Mesenchymal stem cell (in vitro differentiated cells and primary cell): ENCODE measurements around the gene GLP1R.
A peak's percentile ranks its signal among the peaks of the same experiment; 100 is the strongest.

ENCODE experiments used
- DNase-seq: peaks from one replicate; pipeline ENCODE4 v3.0.0-alpha.2; 2013
- H2AFZ ChIP-seq: one replicate; pipeline ENCODE4 v1.6.1; 2013; ENCODE audit warnings: low read depth, mild to moderate bottlenecking, control low read depth, inconsistent platforms, low read length, moderate library complexity
- H2AK5ac ChIP-seq: 2 replicates; pipeline ENCODE4 v1.6.1; 2013; ENCODE audit warnings: low read length, moderate library complexity, mild to moderate bottlenecking, inconsistent platforms; ENCODE audit not compliant: severe bottlenecking
- H2BK120ac ChIP-seq: one replicate; pipeline ENCODE4 v1.6.1; 2013; ENCODE audit warnings: low read depth, mild to moderate bottlenecking, inconsistent platforms, low read length, moderate library complexity
- H2BK12ac ChIP-seq, 2 experiments: one replicate each; pipeline ENCODE4 v1.6.1; 2013; ENCODE audit warnings: inconsistent platforms in 2 of 2, low read length in 2 of 2, mild to moderate bottlenecking in 2 of 2, moderate library complexity in 2 of 2, control low read depth in 1 of 2
- H2BK15ac ChIP-seq: one replicate; pipeline ENCODE4 v1.6.1; 2013; ENCODE audit warnings: mild to moderate bottlenecking, low read depth, inconsistent platforms; ENCODE audit not compliant: poor library complexity, severe bottlenecking
- H2BK5ac ChIP-seq: 2 replicates; pipeline ENCODE4 v1.6.1; 2013; ENCODE audit warnings: low read depth, mild to moderate bottlenecking, low read length, control low read depth, inconsistent platforms; ENCODE audit not compliant: poor library complexity, severe bottlenecking
- H3K14ac ChIP-seq, 2 experiments: one replicate each; pipeline ENCODE4 v1.6.1; 2013; ENCODE audit warnings: inconsistent platforms in 2 of 2, low read length in 2 of 2, control low read depth in 1 of 2, mild to moderate bottlenecking in 1 of 2, moderate library complexity in 1 of 2
- H3K18ac ChIP-seq, 2 experiments: one replicate each; pipeline ENCODE4 v1.6.1; 2013; ENCODE audit warnings: inconsistent platforms in 2 of 2, low read length in 2 of 2, control low read depth in 1 of 2, low read depth in 1 of 2, mild to moderate bottlenecking in 1 of 2
- H3K23ac ChIP-seq, 2 experiments: one replicate each; pipeline ENCODE4 v1.6.1; 2013; ENCODE audit warnings: inconsistent platforms in 2 of 2, low read length in 2 of 2, mild to moderate bottlenecking in 2 of 2, moderate library complexity in 2 of 2, control low read depth in 1 of 2
- H3K27ac ChIP-seq: 2 replicates; pipeline ENCODE4 v1.5.1; 2013; ENCODE audit warnings: mild to moderate bottlenecking, moderate library complexity, low read length, control low read depth, inconsistent platforms; ENCODE audit not compliant: poor library complexity, severe bottlenecking
- H3K27me3 ChIP-seq, 2 experiments: 2 replicates each; pipeline versions ENCODE4 v1.6.1 to v1.7.0; 2013; ENCODE audit warnings: low read length in 2 of 2, mild to moderate bottlenecking in 2 of 2, moderate library complexity in 2 of 2, control low read depth in 1 of 2, inconsistent platforms in 1 of 2; ENCODE audit not compliant: control insufficient read depth in 1 of 2, insufficient read depth in 1 of 2
- H3K36me3 ChIP-seq, 2 experiments: 2 replicates each; pipeline versions ENCODE4 v1.6.1 to v1.7.0; 2013; ENCODE audit warnings: low read length in 2 of 2, control low read depth in 1 of 2, inconsistent platforms in 1 of 2, low read depth in 1 of 2, mild to moderate bottlenecking in 1 of 2; ENCODE audit not compliant: insufficient read depth in 2 of 2, control insufficient read depth in 1 of 2
- H3K4ac ChIP-seq, 2 experiments: one replicate each; pipeline ENCODE4 v1.6.1; 2013; ENCODE audit warnings: inconsistent platforms in 2 of 2, low read length in 2 of 2, mild to moderate bottlenecking in 2 of 2, moderate library complexity in 2 of 2, control low read depth in 1 of 2, low read depth in 1 of 2
- H3K4me1 ChIP-seq: 2 replicates; pipeline ENCODE4 v1.6.1; 2013; ENCODE audit warnings: low read depth, low read length, control low read depth; ENCODE audit not compliant: control insufficient read depth, insufficient read depth
- H3K4me2 ChIP-seq: 2 replicates; pipeline ENCODE4 v1.6.1; 2013; ENCODE audit warnings: low read length, mild to moderate bottlenecking, inconsistent platforms; ENCODE audit not compliant: poor library complexity, severe bottlenecking
- H3K4me3 ChIP-seq, 2 experiments: 2 replicates each; pipeline versions ENCODE4 v1.5.1 to v1.7.0; 2013; ENCODE audit warnings: low read length in 2 of 2, mild to moderate bottlenecking in 2 of 2, control low read depth in 1 of 2, low read depth in 1 of 2; ENCODE audit not compliant: insufficient read depth in 1 of 2
- H3K79me1 ChIP-seq: replicated peaks from 2 replicates; pipeline ENCODE4 v1.6.1; 2013; ENCODE audit warnings: mild to moderate bottlenecking, control low read depth, low read length, inconsistent platforms; ENCODE audit not compliant: poor library complexity, severe bottlenecking
- H3K9ac ChIP-seq: 2 replicates; pipeline ENCODE4 v1.7.0; 2013; ENCODE audit warnings: mild to moderate bottlenecking, low read length, moderate library complexity
- H3K9me3 ChIP-seq: 2 replicates; pipeline ENCODE4 v1.7.0; 2013; ENCODE audit warnings: mild to moderate bottlenecking, low read length; ENCODE audit not compliant: control insufficient read depth
- H4K8ac ChIP-seq: one replicate; pipeline ENCODE4 v1.6.1; 2013; ENCODE audit warnings: inconsistent platforms, mild to moderate bottlenecking, low read length, moderate library complexity
- H4K91ac ChIP-seq: one replicate; pipeline ENCODE4 v1.6.1; 2013; ENCODE audit warnings: mild to moderate bottlenecking, low read length, inconsistent platforms
- WGBS: methylation state at CpG from one replicate; pipeline ENCODE4 v1.1.7; 2013; ENCODE audit warnings: mixed read lengths; 5-methylcytosine and 5-hydroxymethylcytosine counted together

The GLP1R gene

DNA sequence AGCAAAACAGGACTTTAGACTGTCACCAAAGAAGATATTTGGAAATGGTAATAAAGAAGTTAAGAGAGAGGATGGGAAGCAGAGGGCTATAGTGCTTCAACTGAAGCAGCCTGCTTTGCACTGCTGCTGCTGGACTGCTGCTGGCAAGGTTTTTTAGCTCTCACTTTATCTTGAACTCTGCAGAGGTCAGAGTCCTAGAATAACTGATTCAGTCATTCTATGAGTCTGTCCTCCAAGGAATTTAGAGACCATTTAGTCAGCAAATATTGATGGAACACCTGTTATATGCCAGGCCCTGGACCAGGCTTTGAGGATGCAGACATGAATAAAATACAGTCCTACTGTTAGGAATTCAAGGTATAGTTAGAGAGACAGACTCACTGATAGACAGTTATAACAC is 75.5 kb downstream of the GLP1R start:
- H3K9ac ChIP-seq = peak overlapping the region; percentile 24
- no peak overlapping the region for H3K23ac ChIP-seq
- no peak overlapping the region for H2AK5ac ChIP-seq
- H3K18ac ChIP-seq = no peak overlapping the region
- no peaks in the 10 kb centered on the region for H3K4me1 ChIP-seq
- H3K4ac ChIP-seq = no peak overlapping the region
- H2BK120ac ChIP-seq = no peak overlapping the region
- H2BK15ac ChIP-seq = no peak overlapping the region
- no peak for DNase-seq
- H3K4me2 ChIP-seq = no peak overlapping the region
- H3K27ac ChIP-seq = no peak overlapping the region
- H2BK5ac ChIP-seq = no peak overlapping the region
- H3K27me3 ChIP-seq = peaks cover 0 to 4% of the 10 kb centered on the region in 2 experiments
- no peak overlapping the region for H4K8ac ChIP-seq
- no peak overlapping the region for H2BK12ac ChIP-seq
- H3K4me3 ChIP-seq = no peak overlapping the region
- no peak overlapping the region for H4K91ac ChIP-seq
- H3K79me1 ChIP-seq = no peaks in the 10 kb centered on the region
- no peaks in the 10 kb centered on the region for H3K9me3 ChIP-seq
- H3K36me3 ChIP-seq = no peaks in the 10 kb centered on the region
- no peak overlapping the region for H2AFZ ChIP-seq
- no peak overlapping the region for H3K14ac ChIP-seq

DNA sequence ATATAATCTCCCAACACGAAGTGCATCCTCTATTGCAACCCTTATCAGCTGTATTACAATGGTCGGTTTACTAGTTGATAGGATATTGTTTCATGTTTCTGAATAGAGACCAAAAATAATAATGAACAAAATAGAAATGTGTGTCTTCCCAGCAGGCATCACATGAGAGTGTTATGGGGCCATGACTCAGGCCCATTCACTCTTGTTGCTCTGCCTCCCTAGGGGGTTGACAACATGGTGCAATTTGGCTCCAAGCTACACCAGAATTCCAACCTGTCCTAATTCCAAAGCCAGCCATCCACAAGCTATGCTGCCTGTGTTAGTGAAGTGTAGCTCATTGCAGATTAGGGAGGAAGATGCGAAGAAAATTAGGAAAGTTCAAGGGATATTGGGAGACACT is 79.5 kb downstream of the GLP1R start:
- no peak overlapping the region for H3K4ac ChIP-seq

GRCh38 chr6:39128832-39129231 is 80.3 kb downstream of the GLP1R start:
- no peak overlapping the region for H4K91ac ChIP-seq
- H2AK5ac ChIP-seq = no peak overlapping the region
- H3K4me2 ChIP-seq = no peak overlapping the region
- H3K4me3 ChIP-seq = peak overlapping the region in 1 of 2 experiments; percentile 32
- H3K9ac ChIP-seq = peak overlapping the region; percentile 57
- H3K36me3 ChIP-seq = no peaks in the 10 kb centered on the region
- no peak overlapping the region for H3K4ac ChIP-seq
- no peak overlapping the region for H2BK5ac ChIP-seq
- no peak overlapping the region for H3K18ac ChIP-seq
- H3K27ac ChIP-seq = no peak overlapping the region
- DNase-seq = no peak
- H3K14ac ChIP-seq = no peak overlapping the region
- H2BK12ac ChIP-seq = no peak overlapping the region
- H3K23ac ChIP-seq = no peak overlapping the region
- H3K4me1 ChIP-seq = no peaks in the 10 kb centered on the region
- H3K79me1 ChIP-seq = no peaks in the 10 kb centered on the region
- no peak overlapping the region for H2BK120ac ChIP-seq
- H2BK15ac ChIP-seq = no peak overlapping the region
- no peaks in the 10 kb centered on the region for H3K9me3 ChIP-seq
- H3K27me3 ChIP-seq = peaks cover 0 to 4% of the 10 kb centered on the region in 2 experiments
- H4K8ac ChIP-seq = no peak overlapping the region
- H2AFZ ChIP-seq = no peak overlapping the region

More for the DNA sequence above, 79.5 kb downstream of the GLP1R start:
- Histone ChIP-seq H3K18ac (no peak overlapping the region), H4K8ac (no peak overlapping the region), H3K9ac (peak overlapping the region; percentile 48), H4K91ac (no peak overlapping the region), H2BK12ac (no peak overlapping the region), H3K79me1 (no peaks in the 10 kb centered on the region), H3K27me3 (peaks cover 0 to 4% of the 10 kb centered on the region in 2 experiments), H3K27ac (no peak overlapping the region), H3K4me2 (no peak overlapping the region), H2BK5ac (no peak overlapping the region), H3K14ac (no peak overlapping the region), H3K9me3 (no peaks in the 10 kb centered on the region), H3K23ac (no peak overlapping the region), H3K36me3 (no peaks in the 10 kb centered on the region), H2AFZ (no peak overlapping the region), H2BK15ac (no peak overlapping the region), H3K4me3 (peak overlapping the region in 1 of 2 experiments; percentile 32), H2AK5ac (no peak overlapping the region), H3K4me1 (no peaks in the 10 kb centered on the region), H2BK120ac (no peak overlapping the region)
- DNase-seq = no peak
- WGBS = 88% methylated on average over 1 of the region's 3 CpGs

GRCh38 chr6:39130691-39131090 is 82.1 kb downstream of the GLP1R start:
- DNase-seq = no peak
- Histone ChIP-seq H4K91ac (no peak overlapping the region), H3K27me3 (no peaks in the 10 kb centered on the region), H2BK5ac (no peak overlapping the region), H2AK5ac (no peak overlapping the region), H2BK12ac (no peak overlapping the region), H3K23ac (no peak overlapping the region), H3K9ac (peak overlapping the region; percentile 60), H3K4me3 (no peak overlapping the region), H3K4me1 (no peaks in the 10 kb centered on the region), H3K79me1 (no peaks in the 10 kb centered on the region), H2AFZ (no peak overlapping the region), H3K18ac (no peak overlapping the region), H3K27ac (no peak overlapping the region), H3K36me3 (no peaks in the 10 kb centered on the region), H3K4me2 (no peak overlapping the region), H3K9me3 (no peaks in the 10 kb centered on the region), H2BK15ac (no peak overlapping the region), H3K4ac (no peak overlapping the region), H3K14ac (no peak overlapping the region), H4K8ac (no peak overlapping the region), H2BK120ac (no peak overlapping the region)
- 92% methylated on average over 1 of the region's 1 CpG for WGBS
